ENCODE measurements around the gene B4GALNT3.

Gene B4GALNT3

DNA sequence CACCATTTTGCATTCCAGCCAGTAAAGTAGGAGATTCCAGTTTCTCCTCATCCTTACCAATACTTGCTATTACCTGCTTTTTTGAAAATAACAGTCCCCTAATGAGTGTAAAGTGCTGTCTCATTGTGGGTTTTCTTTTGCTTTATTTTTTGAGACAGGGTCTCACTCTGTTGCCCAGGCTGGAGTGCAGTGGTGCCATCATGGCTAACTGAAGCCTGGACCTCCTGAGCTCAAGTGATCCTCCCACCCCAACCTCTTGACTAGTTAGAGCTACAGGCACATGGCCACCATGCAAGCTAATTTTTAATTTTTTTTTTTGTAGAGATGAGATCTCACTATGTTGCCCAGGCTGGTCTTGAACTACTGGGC, 142.9 kb downstream of the B4GALNT3 start:
- FAIRE-seq = no peak

DNA sequence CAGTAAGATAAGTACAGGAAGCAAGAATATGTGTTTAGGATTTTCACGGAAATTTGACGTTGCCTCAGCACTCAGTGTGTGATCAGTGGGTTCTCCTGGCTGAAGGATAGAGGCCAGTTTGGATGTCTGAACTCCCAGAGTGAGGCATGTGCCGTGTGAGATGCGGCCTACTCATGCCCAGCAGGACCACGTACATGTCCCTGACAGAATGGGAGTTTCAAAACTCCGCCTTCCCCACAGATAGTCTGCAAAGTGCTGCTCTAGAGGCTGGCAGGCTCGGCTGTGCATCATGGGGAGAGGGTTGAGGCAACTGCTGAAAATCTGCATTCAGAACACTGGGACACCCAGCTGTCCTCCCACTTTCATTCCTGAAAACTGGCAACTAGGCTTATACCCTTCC, 145.2 kb downstream of the B4GALNT3 start:
- FAIRE-seq = no peak

DNA sequence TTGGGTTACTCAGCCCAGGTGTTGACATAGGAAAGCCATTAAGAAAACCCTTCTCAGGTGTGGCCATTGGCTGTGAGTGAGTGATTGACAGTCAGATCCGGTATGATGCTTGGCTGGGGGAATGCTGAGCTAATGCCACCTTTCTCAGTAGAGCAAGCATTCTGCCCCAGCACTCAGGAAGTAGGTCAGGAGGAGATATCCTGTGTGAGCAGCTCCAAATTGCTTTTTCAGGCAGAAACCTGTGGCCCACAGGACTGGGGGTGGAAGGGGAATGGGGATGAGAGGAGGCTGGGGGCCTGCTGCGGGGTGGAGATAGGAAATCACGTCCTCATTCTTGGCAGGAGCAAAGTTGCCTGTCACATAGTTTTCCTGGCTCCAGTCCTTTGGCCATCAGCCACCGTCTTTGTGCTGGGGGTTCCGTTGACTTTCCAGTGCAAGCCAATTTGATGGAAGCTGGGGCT, 147.8 kb downstream of the B4GALNT3 start:
- no peak for FAIRE-seq

DNA sequence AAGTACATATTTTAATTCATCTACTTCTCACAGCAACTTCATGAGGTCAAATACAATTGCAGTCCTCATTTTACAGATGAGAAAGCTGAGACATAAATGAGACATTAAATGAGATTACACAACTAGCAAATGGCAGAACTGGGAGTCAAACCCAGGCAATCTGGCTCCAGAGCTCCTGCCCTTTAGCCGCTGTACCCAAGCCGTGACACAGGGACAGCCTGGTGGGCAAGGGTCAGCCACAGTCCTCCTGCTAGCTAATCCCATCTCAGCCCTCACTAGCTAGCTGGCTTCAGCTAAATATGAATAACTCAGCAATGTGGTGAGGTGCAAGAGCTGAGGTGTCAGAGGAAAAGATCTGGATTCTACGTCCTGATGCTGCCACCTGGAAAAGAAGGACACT, 148.7 kb downstream of the B4GALNT3 start:
- no peak for FAIRE-seq

DNA sequence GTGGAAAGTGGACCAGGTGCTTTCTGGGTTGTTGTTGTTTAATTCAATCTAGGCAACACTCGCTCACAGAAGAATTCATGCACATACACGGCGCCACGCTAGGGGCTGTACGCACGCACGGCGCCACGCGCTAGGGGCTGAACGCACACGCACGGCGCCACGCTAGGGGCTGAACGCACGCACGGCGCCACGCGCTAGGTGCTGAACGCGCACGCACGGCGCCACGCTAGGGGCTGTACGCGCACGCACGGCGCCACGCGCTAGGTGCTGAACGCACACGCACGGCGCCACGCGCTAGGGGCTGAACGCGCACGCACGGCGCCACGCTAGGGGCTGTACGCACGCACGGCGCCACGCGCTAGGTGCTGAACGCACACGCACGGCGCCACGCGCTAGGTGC, 149.2 kb downstream of the B4GALNT3 start:
- no peak for FAIRE-seq

DNA sequence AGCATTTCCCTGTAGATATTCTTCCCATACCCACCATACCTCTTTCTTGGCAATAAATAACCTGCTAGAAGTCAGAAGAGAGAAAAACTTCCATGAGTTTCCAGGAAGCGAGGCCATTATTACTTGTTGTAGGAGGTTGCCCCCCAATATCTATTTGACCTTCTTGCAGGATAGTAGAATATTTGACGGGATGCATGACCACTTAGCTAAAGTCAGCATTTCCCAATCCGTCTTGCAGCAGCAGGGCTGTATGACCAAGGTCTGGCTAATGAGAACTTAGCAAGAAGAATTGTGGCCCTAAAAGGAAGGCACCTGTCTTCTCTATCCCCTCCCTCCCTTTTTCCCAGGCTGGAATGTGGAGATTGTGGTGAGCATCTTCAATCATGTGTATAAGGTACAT, 152.0 kb downstream of the B4GALNT3 start:
- no peak for FAIRE-seq

DNA sequence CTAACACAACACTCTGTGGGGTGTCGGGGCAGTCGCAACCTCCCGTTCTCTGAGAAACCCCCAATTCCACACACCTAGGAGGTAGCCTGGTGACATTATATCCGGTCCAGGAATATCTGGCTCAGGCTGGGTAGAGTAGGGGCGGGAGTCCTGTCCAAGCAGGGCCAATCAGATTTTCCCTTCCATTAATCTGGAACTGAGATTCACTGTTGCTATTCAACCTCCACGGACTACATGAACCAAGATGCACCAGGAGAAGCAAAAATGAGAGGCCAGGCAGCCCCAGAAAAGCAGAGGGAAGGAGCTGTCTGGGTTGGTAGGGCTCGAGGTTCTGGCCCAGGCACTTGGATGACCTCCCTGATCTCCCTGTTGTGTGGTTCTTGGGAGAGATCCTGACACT, 152.6 kb downstream of the B4GALNT3 start:
- no peak for FAIRE-seq

DNA sequence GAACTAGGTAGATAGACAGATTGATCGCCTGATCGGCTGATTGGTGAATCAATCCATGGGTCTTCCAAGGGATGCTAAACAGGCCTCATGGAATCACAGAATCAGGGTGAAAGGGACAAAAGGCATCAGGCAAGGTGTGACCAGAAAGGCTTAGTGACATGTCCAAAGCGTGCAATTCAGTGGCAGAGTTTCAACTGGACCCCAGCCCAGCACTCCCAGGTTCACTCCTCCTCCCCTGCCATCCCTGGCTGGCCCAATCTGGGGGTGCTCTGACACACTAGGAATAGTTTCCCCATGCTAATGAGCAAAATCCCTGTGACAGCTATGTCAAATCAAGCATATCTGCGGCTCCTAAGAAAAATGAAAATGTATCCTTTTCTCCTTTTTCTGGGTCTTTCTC, 153.1 kb downstream of the B4GALNT3 start:
- FAIRE-seq = no peak
